Transverse colon (tissue), 4 donors: ENCODE data around the gene RNF145. TPM values are rescaled to one million over a fixed set of nuclear protein-coding genes. Genes with fewer than 3 reads are reported as not detected.

Source experiments
- DNase-seq: peaks from one replicate; pipeline ENCODE4 v3.0.0-alpha.2; 2019
- H3K27ac ChIP-seq, 4 donors: fragments of 200-600 bp; sonication (generic); 2 replicates each; pipeline ENCODE4 v1.5.1; 2016 to 2018; ENCODE audit warnings: inconsistent platforms in 4 of 4
- H3K27me3 ChIP-seq: fragments of 200-600 bp; sonication (generic); 2 replicates; pipeline ENCODE4 v1.5.1; 2017; ENCODE audit warnings: inconsistent platforms
- H3K36me3 ChIP-seq, 4 donors: fragments of 200-600 bp; sonication (generic); 2 replicates each; pipeline ENCODE4 v1.5.1; 2017 to 2019; ENCODE audit warnings: inconsistent platforms in 4 of 4
- H3K4me1 ChIP-seq, 4 donors: fragments of 200-600 bp; sonication (generic); 2 replicates each; pipeline ENCODE4 v1.5.1; 2017 to 2020; ENCODE audit warnings: inconsistent platforms in 4 of 4
- H3K4me3 ChIP-seq, 4 donors: fragments of 200-600 bp; sonication (generic); 1 replicate in 1 of 4; 2 replicates in 3 of 4; pipeline versions ENCODE4 v1.5.1 to v1.6.1; 2017 to 2019; ENCODE audit warnings: inconsistent platforms in 4 of 4
- H3K9me3 ChIP-seq, 2 donors: fragments of 200-600 bp; sonication (generic); 2 replicates each; pipeline ENCODE4 v1.5.1; 2017 to 2019; ENCODE audit warnings: inconsistent platforms in 2 of 2
- CTCF ChIP-seq, 5 experiments: fragments of 200-600 bp in 3 of 5; fragments of 450-650 bp in 2 of 5; sonication (generic) in 3 of 5; IDR thresholded peaks; 1 replicate in 2 of 5; 2 replicates in 3 of 5; pipeline ENCODE4 v1.5.1; 2016 to 2017; ENCODE audit warnings: antibody characterized with exemption in 5 of 5, inconsistent platforms in 3 of 5, mild to moderate bottlenecking in 2 of 5, moderate library complexity in 1 of 5
- EP300 ChIP-seq: sonication (generic); formaldehyde crosslinking; IDR thresholded peaks from one replicate; pipeline ENCODE4 v1.6.1; 2017; ENCODE audit warnings: antibody characterized with exemption, low read depth
- POLR2A ChIP-seq: fragments of 450-650 bp; IDR thresholded peaks from one replicate; pipeline ENCODE4 v1.6.1; 2016; ENCODE audit warnings: antibody characterized with exemption, mild to moderate bottlenecking, moderate library complexity
- POLR2AphosphoS5 ChIP-seq, 3 donors: sonication (generic); formaldehyde crosslinking; IDR thresholded peaks; one replicate each; pipeline ENCODE4 v1.6.1; 2016; ENCODE audit warnings: antibody characterized with exemption in 3 of 3
- WGBS, 2 donors: methylation state at CpG; one replicate each; pipeline ENCODE4 v1.1.5; 2018; ENCODE audit warnings: low coverage in 1 of 2; 5-methylcytosine and 5-hydroxymethylcytosine counted together
- in situ Hi-C, 4 donors: fragments of 200-750 bp; cut with MboI; loops; one replicate each; pipeline versions ENCODE4 v1.15.0 to v1.15.1; 2017; ENCODE audit warnings: low sequenced_read_pairs in 3 of 4, low pct_ligation_motif_present in 1 of 4, low pct_unique_long_range_greater_than_20kb in 1 of 4
- intact Hi-C: fragments of 100-400 bp; cut with DNase I; formaldehyde crosslinking; loops from one replicate; pipeline ENCODE4 v1.15.1; 2023; ENCODE audit warnings: low total_unique reads
- total RNA-seq, 4 donors: library from RNA; depleted of rRNA; stranded (reverse); fragments of >200 nt; gene quantifications; one replicate each; pipeline ENCODE4 v1.1.0, GENCODE V29; 2016

Gene RNF145
- total RNA-seq, 4 donors from 2014 or later, result 11.5 to 59.4 (median 29.2) TPM

- Histone ChIP-seq H3K4me1 (peaks cover 20 to 65% (median 51%) of the 10 kb centered on the region in 4 donors), H3K27me3 (no peaks in the 10 kb centered on the region), H3K36me3 (no peaks in the 10 kb centered on the region), H3K9me3 (no peaks in the 10 kb centered on the region), H3K4me3 (peak overlapping the region; percentile 89 to 99 (median 98)), H3K27ac (peak overlapping the region; percentile 96 to 99 (median 98))
- in situ Hi-C loops, result no loop called here
- peak; percentile 47 for DNase-seq
- intact Hi-C loops, result loop anchor here (5.0 kb wide), 1 partner anchor 54 kb away; the partner anchor contains the start of gene UBLCP1
- WGBS, 2 donors, result 0 to 1% methylated on average over 6 to 64 of the region's 65 CpGs
- no peak for TF ChIP-seq POLR2A
- no peak for TF ChIP-seq CTCF (IDR thresholded peaks at IDR 0.05)
- TF ChIP-seq EP300, result no peak
- no peak for TF ChIP-seq POLR2AphosphoS5 (IDR thresholded peaks at IDR 0.05)
Measured at GRCh38 chr5:159208514-159209437, 577 bp downstream of the RNF145 start.

GRCh38 chr5:159207686-159208513 is 1.5 kb downstream of the RNF145 start:
- intact Hi-C loops (loop anchor here (5.0 kb wide), 1 partner anchor 54 kb away; the partner anchor contains the start of gene UBLCP1), in situ Hi-C loops (no loop called here)
- TF ChIP-seq CTCF (IDR thresholded peaks at IDR 0.05) (no peak), POLR2A (peak; percentile 77), EP300 (no peak), POLR2AphosphoS5 (IDR thresholded peaks at IDR 0.05) (peak; percentile 58 to 78 (median 72))
- Histone ChIP-seq H3K9me3 (no peaks in the 10 kb centered on the region), H3K4me3 (peak overlapping the region; percentile 89 to 99 (median 98)), H3K4me1 (peaks cover 20 to 73% (median 54%) of the 10 kb centered on the region in 4 donors), H3K36me3 (no peaks in the 10 kb centered on the region), H3K27ac (peak overlapping the region; percentile 96 to 99 (median 98)), H3K27me3 (no peaks in the 10 kb centered on the region)
- peak; percentile 82 for DNase-seq
- WGBS, 2 donors, result 0% methylated on average over 17 to 35 of the region's 35 CpGs

GRCh38 chr5:159207222-159207685 is 2.1 kb downstream of the RNF145 start:
- no peaks in the 10 kb centered on the region for H3K27me3 ChIP-seq
- TF ChIP-seq POLR2AphosphoS5 (IDR thresholded peaks at IDR 0.05), result no peak
- TF ChIP-seq POLR2A, result no peak
- TF ChIP-seq CTCF (IDR thresholded peaks at IDR 0.05), result no peak
- no peak for TF ChIP-seq EP300
- DNase-seq, result no peak
- in situ Hi-C loops (no loop called here), intact Hi-C loops (loop anchor here (5.0 kb wide), 1 partner anchor 55 kb away; the partner anchor contains the start of gene UBLCP1)
- H3K9me3 ChIP-seq, result no peaks in the 10 kb centered on the region
- H3K36me3 ChIP-seq, result peaks cover 0 to 5% (median 0%) of the 10 kb centered on the region in 4 donors
- WGBS, 2 donors, result 4 to 6% methylated on average over 5 of the region's 5 CpGs
- peak overlapping the region; percentile 89 to 99 (median 98) for H3K4me3 ChIP-seq
- peak overlapping the region; percentile 96 to 99 (median 98) for H3K27ac ChIP-seq
- peaks cover 20 to 79% (median 54%) of the 10 kb centered on the region in 4 donors for H3K4me1 ChIP-seq
